ENCODE results near the gene NFIA.

DNA sequence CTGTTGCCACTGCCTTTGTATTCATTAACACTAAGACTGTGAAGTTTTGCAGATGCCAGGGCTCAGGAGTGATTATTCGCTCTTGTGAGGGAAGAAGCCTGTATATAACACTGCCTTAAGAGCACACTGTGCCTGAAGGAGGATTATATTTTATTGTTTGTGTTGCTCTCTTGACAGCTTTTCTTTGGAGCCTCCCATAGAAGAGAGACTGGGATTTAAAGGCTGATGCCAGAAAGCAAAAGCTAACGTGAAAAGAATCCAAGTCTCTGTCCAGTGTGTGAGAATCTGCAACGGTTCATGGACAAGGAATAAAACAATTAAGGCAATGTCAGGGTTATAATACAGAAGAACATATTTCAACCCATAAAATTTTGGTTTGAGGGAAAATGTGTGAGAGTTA lies 316.8 kb downstream of the NFIA start:
- TF ChIP-seq POLR2A (IDR thresholded peaks at IDR 0.05) (no peak), CTCF (IDR thresholded peaks at IDR 0.05) (no peak)
